ENCODE results near the gene COLEC12. TPM values are rescaled to one million over a fixed set of nuclear protein-coding genes. Genes with fewer than 3 reads are reported as not detected.
"Not testable (repeated sequence)": the region's sequence is repeated elsewhere in the genome, so short reads cannot be mapped to it uniquely, and the experiment has no call there.

Gene COLEC12
- polyA plus RNA-seq, 4 donors, result 0.22 to 5.4 (median 2.0) TPM

DNA sequence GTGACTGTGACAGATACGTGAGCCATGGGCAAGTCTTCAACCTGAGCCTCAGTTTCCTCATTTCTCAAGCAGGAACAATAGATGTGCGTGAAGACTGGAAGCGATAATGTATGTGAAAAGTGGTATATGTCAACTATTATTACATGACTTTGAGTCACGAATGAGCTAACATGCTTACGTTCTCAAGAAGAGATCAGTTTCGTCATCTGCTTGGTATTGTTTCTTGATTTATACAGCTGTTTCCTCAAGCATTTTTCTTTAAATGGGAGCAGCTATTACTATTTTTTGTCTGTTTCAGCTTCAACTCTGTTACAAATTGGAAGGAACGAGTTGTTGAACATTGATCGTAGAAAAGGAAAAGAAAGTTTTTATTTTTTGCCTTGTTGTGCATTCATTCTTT, 184.1 kb downstream of the COLEC12 start:
- DNase-seq (no peak), FAIRE-seq (no peak)
- Histone ChIP-seq H3K9me3 (ENCODE audit: control insufficient read depth in 2 of 2, insufficient read depth in 1 of 2, low read depth in 1 of 2, low read length in 1 of 2) (no peaks in the 10 kb centered on the region), H3K4me1 (ENCODE audit: control insufficient read depth in 3 of 3, insufficient read depth in 2 of 3, low read depth in 1 of 3, low read length in 2 of 3) (no peaks in the 10 kb centered on the region), H3K27ac (ENCODE audit: low read depth in 1 of 3, low read length in 2 of 3) (no peak overlapping the region), H3K27me3 (ENCODE audit: control insufficient read depth in 3 of 3, insufficient read depth in 3 of 3, low read length in 3 of 3) (no peaks in the 10 kb centered on the region), H3K4me3 (ENCODE audit: low read depth in 1 of 3, low read length in 3 of 3) (no peak overlapping the region), H3K36me3 (ENCODE audit: control insufficient read depth in 3 of 3, insufficient read depth in 2 of 3, low read depth in 1 of 3, low read length in 3 of 3) (no peaks in the 10 kb centered on the region)
- 70 to 88% (median 83%) methylated on average over 8 of the region's 8 CpGs for WGBS, 3 donors

DNA sequence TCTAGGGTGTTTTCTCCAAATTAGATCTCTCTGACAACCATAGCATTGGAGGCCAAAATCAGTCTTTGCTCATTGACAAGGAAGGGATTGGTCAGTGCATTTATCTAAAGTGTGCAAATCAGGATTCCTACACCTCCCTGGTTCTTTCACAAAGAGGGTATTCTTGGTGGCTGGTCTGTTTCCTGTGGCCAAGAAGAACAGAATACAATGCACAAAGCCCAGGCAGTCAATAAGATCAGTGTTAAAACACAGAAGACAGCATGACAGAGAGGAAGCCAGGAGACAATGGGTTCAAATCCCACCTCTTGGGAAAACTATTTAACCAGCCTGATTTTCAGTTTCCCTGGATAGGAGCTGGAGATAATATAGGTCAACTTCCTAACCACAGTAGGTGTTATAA, 186.6 kb downstream of the COLEC12 start:
- no peaks in the 10 kb centered on the region for H3K9me3 ChIP-seq (ENCODE audit: control insufficient read depth in 2 of 2, insufficient read depth in 1 of 2, low read depth in 1 of 2, low read length in 1 of 2)
- no peaks in the 10 kb centered on the region for H3K36me3 ChIP-seq (ENCODE audit: control insufficient read depth in 3 of 3, insufficient read depth in 2 of 3, low read depth in 1 of 3, low read length in 3 of 3)
- H3K27me3 ChIP-seq (ENCODE audit: control insufficient read depth in 3 of 3, insufficient read depth in 3 of 3, low read length in 3 of 3), result no peaks in the 10 kb centered on the region
- no peaks in the 10 kb centered on the region for H3K4me1 ChIP-seq (ENCODE audit: control insufficient read depth in 3 of 3, insufficient read depth in 2 of 3, low read depth in 1 of 3, low read length in 2 of 3)
- FAIRE-seq, result no peak
- DNase-seq, result no peak
- no peak overlapping the region for H3K4me3 ChIP-seq (ENCODE audit: low read depth in 1 of 3, low read length in 3 of 3)
- H3K27ac ChIP-seq (ENCODE audit: low read depth in 1 of 3, low read length in 2 of 3), result no peak overlapping the region

DNA sequence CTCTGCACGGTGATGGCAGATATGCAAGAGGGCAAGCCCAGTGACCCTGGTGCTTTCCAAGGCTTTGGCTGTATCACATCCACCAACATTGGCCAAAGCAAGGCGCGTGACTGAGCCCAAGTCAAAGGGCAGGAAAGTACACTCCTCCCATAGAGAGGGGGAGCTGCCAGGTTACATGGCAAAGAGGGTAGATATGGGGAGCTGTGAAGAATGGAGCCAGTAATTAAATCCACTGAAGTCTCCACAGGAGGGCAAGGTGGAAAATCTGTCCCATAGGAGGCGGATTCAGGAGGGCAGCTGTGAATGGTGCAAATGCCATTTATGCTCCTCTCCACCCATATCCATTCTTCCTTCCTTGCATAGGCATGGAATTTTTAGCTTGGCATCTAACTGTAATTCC, 188.1 kb downstream of the COLEC12 start:
- WGBS, 3 donors, result 66 to 79% (median 69%) methylated on average over 4 of the region's 4 CpGs
- DNase-seq, result no peak

DNA sequence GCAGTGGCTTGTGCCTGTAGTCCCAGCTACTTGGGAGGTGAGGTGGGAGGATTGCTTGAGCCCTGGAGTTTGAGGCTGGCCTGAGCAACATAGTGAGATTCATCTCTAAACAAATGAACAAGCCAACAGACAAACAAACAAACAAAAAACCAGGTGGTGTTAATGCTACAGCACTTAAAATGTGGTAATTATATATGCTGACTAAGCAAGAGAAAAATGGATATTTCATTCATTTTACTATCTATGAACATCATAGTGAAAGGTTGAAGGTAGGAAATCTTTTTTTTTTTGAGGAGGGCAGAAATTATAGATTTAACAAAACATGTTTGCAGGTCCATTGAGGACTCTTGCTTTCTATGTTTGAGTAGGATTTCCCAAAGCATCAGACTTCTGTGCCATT, 190.5 kb downstream of the COLEC12 start:
- no peaks in the 10 kb centered on the region for H3K36me3 ChIP-seq (ENCODE audit: control insufficient read depth in 3 of 3, insufficient read depth in 2 of 3, low read depth in 1 of 3, low read length in 3 of 3)
- H3K4me3 ChIP-seq (ENCODE audit: low read depth in 1 of 3, low read length in 3 of 3), result no peak overlapping the region
- no peaks in the 10 kb centered on the region for H3K9me3 ChIP-seq (ENCODE audit: control insufficient read depth in 2 of 2, insufficient read depth in 1 of 2, low read depth in 1 of 2, low read length in 1 of 2)
- H3K4me1 ChIP-seq (ENCODE audit: control insufficient read depth in 3 of 3, insufficient read depth in 2 of 3, low read depth in 1 of 3, low read length in 2 of 3), result no peaks in the 10 kb centered on the region
- DNase-seq (no peak), FAIRE-seq (no peak)
- H3K27ac ChIP-seq (ENCODE audit: low read depth in 1 of 3, low read length in 2 of 3), result no peak overlapping the region
- no peaks in the 10 kb centered on the region for H3K27me3 ChIP-seq (ENCODE audit: control insufficient read depth in 3 of 3, insufficient read depth in 3 of 3, low read length in 3 of 3)

More for the DNA sequence above, 188.1 kb downstream of the COLEC12 start:
- H3K4me1 ChIP-seq (ENCODE audit: control insufficient read depth in 3 of 3, insufficient read depth in 2 of 3, low read depth in 1 of 3, low read length in 2 of 3), result no peaks in the 10 kb centered on the region
- H3K27me3 ChIP-seq (ENCODE audit: control insufficient read depth in 3 of 3, insufficient read depth in 3 of 3, low read length in 3 of 3), result no peaks in the 10 kb centered on the region
- no peak for FAIRE-seq
- H3K9me3 ChIP-seq (ENCODE audit: control insufficient read depth in 2 of 2, insufficient read depth in 1 of 2, low read depth in 1 of 2, low read length in 1 of 2), result no peaks in the 10 kb centered on the region
- no peak overlapping the region for H3K27ac ChIP-seq (ENCODE audit: low read depth in 1 of 3, low read length in 2 of 3)
- H3K4me3 ChIP-seq (ENCODE audit: low read depth in 1 of 3, low read length in 3 of 3), result no peak overlapping the region
- no peaks in the 10 kb centered on the region for H3K36me3 ChIP-seq (ENCODE audit: control insufficient read depth in 3 of 3, insufficient read depth in 2 of 3, low read depth in 1 of 3, low read length in 3 of 3)

DNA sequence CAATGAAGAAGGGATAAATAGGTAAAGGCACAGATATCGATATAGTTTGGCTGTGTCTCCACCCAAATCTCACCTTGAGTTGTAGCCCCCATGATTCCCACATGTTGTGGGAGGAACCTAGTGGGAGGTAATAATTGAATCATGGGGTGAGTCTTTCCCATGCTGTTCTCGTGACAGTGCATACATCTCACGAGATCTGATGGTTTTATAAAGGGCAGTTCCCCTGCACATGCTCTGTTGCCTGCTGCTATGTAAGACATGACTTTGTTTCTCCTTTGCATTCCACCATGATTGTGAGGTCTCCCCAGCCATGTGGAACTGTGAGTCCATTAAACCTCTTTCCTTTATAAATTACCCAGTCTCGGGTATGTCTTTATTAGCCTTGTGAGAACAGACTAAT, 192.4 kb downstream of the COLEC12 start:
- H3K36me3 ChIP-seq (ENCODE audit: control insufficient read depth in 3 of 3, insufficient read depth in 2 of 3, low read depth in 1 of 3, low read length in 3 of 3); H3K27ac ChIP-seq (ENCODE audit: low read depth in 1 of 3, low read length in 2 of 3); H3K27me3 ChIP-seq (ENCODE audit: control insufficient read depth in 3 of 3, insufficient read depth in 3 of 3, low read length in 3 of 3); H3K4me3 ChIP-seq (ENCODE audit: low read depth in 1 of 3, low read length in 3 of 3); DNase-seq; FAIRE-seq; H3K9me3 ChIP-seq (ENCODE audit: control insufficient read depth in 2 of 2, insufficient read depth in 1 of 2, low read depth in 1 of 2, low read length in 1 of 2); H3K4me1 ChIP-seq (ENCODE audit: control insufficient read depth in 3 of 3, insufficient read depth in 2 of 3, low read depth in 1 of 3, low read length in 2 of 3): not testable (repeated sequence)
- 76 to 91% (median 82%) methylated on average over 4 of the region's 4 CpGs for WGBS, 3 donors

DNA sequence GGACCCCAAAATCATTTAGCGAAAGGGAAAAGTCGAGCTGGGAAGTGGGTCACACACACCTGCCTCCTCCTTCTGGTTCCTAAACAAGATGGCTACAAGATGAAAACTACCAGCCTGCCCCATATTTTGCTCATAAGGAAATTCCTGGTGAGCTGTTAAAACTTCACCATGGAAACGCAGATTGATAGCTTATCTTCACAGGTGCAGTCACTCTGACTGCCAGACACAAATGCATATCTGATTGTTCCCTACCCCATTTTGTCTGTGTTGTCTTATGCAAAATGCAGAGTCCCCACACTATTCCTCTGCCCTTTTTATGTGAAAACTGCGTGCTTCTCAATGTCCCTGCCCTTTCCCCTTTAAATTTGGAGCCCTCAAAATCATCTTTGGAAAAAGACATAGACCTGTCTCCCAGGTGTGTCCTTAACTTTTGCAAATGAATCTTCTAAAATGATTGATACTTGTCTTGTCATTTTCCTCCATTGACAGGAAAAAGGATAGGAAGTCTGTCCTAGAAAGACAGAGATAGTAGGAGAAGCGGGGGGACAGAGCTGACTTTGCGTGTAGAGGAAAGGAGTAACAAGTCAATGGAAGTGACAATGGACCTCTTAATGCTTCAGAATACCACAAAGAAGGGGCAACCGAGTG, 193.8 kb downstream of the COLEC12 start:
- Histone ChIP-seq H3K27ac (ENCODE audit: low read depth in 1 of 3, low read length in 2 of 3) (no peak overlapping the region), H3K36me3 (ENCODE audit: control insufficient read depth in 3 of 3, insufficient read depth in 2 of 3, low read depth in 1 of 3, low read length in 3 of 3) (no peaks in the 10 kb centered on the region), H3K27me3 (ENCODE audit: control insufficient read depth in 3 of 3, insufficient read depth in 3 of 3, low read length in 3 of 3) (no peaks in the 10 kb centered on the region), H3K9me3 (ENCODE audit: control insufficient read depth in 2 of 2, insufficient read depth in 1 of 2, low read depth in 1 of 2, low read length in 1 of 2) (no peaks in the 10 kb centered on the region), H3K4me1 (ENCODE audit: control insufficient read depth in 3 of 3, insufficient read depth in 2 of 3, low read depth in 1 of 3, low read length in 2 of 3) (no peaks in the 10 kb centered on the region), H3K4me3 (ENCODE audit: low read depth in 1 of 3, low read length in 3 of 3) (no peak overlapping the region)
- WGBS, 3 donors, result 58 to 78% (median 61%) methylated on average over 7 of the region's 7 CpGs
- FAIRE-seq, result no peak
- no peak for DNase-seq

DNA sequence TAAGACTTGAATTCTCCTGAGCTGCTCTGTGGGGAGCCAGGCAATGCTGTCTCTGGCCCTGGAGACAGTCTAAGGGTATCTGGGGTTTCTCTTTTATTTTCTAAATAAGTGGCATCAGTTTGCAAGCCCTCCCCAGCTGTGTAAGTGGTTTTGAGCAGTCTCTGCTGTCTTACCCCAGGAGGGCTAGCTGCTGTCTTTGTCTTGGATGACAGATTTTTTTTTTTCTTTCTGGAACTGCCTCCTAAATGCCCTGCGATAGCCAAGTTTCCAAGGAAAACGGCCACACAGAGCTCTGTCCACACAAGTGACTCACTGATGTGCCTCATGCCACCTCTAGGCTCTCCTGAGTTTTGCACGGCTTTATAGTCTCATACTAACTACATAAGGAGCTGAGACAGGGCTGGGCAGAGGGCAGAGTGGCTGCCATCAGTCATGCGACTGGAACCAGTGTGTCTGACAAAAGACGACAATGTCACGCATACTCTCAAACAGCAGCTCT, 195.4 kb downstream of the COLEC12 start:
- no peak for FAIRE-seq
- WGBS, 3 donors, result 67 to 75% (median 69%) methylated on average over 6 of the region's 6 CpGs
- no peak for DNase-seq

DNA sequence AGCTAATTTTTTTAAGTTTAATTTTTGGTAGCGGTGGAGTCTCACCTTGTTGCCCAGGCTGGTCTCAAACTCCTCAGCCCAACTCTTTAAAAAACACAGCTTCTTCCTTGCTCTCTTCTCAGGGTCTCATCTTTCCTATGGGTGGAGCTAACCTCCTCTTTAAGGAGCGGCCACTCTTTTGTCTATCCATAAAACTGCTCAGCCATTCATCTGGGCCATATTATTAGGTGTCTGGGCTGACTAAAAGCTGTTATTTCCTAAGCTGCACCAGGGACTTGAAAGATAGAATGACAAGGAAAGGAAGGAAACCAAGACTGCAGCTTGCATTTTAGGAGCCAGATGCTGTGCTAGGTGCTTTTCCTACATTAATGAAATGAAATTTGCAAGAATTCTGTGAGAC, 196.9 kb downstream of the COLEC12 start:
- H3K9me3 ChIP-seq (ENCODE audit: control insufficient read depth in 2 of 2, insufficient read depth in 1 of 2, low read depth in 1 of 2, low read length in 1 of 2), result no peaks in the 10 kb centered on the region
- H3K36me3 ChIP-seq (ENCODE audit: control insufficient read depth in 3 of 3, insufficient read depth in 2 of 3, low read depth in 1 of 3, low read length in 3 of 3), result no peaks in the 10 kb centered on the region
- H3K4me1 ChIP-seq (ENCODE audit: control insufficient read depth in 3 of 3, insufficient read depth in 2 of 3, low read depth in 1 of 3, low read length in 2 of 3), result no peaks in the 10 kb centered on the region
- H3K27ac ChIP-seq (ENCODE audit: low read depth in 1 of 3, low read length in 2 of 3), result no peak overlapping the region
- no peak overlapping the region for H3K4me3 ChIP-seq (ENCODE audit: low read depth in 1 of 3, low read length in 3 of 3)
- no peak for DNase-seq
- FAIRE-seq, result no peak
- 92 to 98% (median 98%) methylated on average over 2 of the region's 2 CpGs for WGBS, 3 donors
- no peaks in the 10 kb centered on the region for H3K27me3 ChIP-seq (ENCODE audit: control insufficient read depth in 3 of 3, insufficient read depth in 3 of 3, low read length in 3 of 3)

More for the DNA sequence above, 195.4 kb downstream of the COLEC12 start:
- Histone ChIP-seq H3K4me1 (ENCODE audit: control insufficient read depth in 3 of 3, insufficient read depth in 2 of 3, low read depth in 1 of 3, low read length in 2 of 3) (no peaks in the 10 kb centered on the region), H3K27me3 (ENCODE audit: control insufficient read depth in 3 of 3, insufficient read depth in 3 of 3, low read length in 3 of 3) (no peaks in the 10 kb centered on the region), H3K4me3 (ENCODE audit: low read depth in 1 of 3, low read length in 3 of 3) (no peak overlapping the region), H3K27ac (ENCODE audit: low read depth in 1 of 3, low read length in 2 of 3) (no peak overlapping the region), H3K36me3 (ENCODE audit: control insufficient read depth in 3 of 3, insufficient read depth in 2 of 3, low read depth in 1 of 3, low read length in 3 of 3) (no peaks in the 10 kb centered on the region), H3K9me3 (ENCODE audit: control insufficient read depth in 2 of 2, insufficient read depth in 1 of 2, low read depth in 1 of 2, low read length in 1 of 2) (no peaks in the 10 kb centered on the region)

DNA sequence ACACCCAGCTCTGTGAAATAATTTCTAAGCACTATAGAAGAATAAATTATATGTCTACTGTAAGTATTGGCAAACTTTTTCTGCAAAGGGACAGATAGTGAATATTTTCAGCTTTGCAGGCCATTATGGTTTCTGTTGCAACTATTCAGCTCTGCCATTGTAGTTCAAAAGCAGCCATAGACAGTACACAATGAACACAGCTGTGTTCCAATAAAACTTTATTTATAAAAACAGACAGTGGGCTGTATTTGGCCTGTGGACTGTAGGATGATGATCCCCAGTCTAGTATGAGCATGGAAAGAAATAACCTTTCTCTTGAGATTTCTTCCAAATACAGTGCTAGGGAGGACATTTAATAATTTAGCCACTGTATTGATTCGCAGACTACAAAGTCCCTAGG, 197.5 kb downstream of the COLEC12 start:
- H3K4me3 ChIP-seq (ENCODE audit: low read depth in 1 of 3, low read length in 3 of 3), result no peak overlapping the region
- 69 to 95% (median 91%) methylated on average over 1 of the region's 1 CpG for WGBS, 3 donors
- FAIRE-seq, result no peak

More for the DNA sequence above, 197.5 kb downstream of the COLEC12 start:
- Histone ChIP-seq H3K4me1 (ENCODE audit: control insufficient read depth in 3 of 3, insufficient read depth in 2 of 3, low read depth in 1 of 3, low read length in 2 of 3) (no peaks in the 10 kb centered on the region), H3K9me3 (ENCODE audit: control insufficient read depth in 2 of 2, insufficient read depth in 1 of 2, low read depth in 1 of 2, low read length in 1 of 2) (no peaks in the 10 kb centered on the region), H3K27ac (ENCODE audit: low read depth in 1 of 3, low read length in 2 of 3) (no peak overlapping the region), H3K27me3 (ENCODE audit: control insufficient read depth in 3 of 3, insufficient read depth in 3 of 3, low read length in 3 of 3) (no peaks in the 10 kb centered on the region), H3K36me3 (ENCODE audit: control insufficient read depth in 3 of 3, insufficient read depth in 2 of 3, low read depth in 1 of 3, low read length in 3 of 3) (no peaks in the 10 kb centered on the region)
- no peak for DNase-seq

Measured in small intestine (tissue), 7 donors.